T-helper 22 cell (primary cell): ENCODE measurements around the gene PSENEN.
"Not testable (repeated sequence)": the region's sequence is repeated elsewhere in the genome, so short reads cannot be mapped to it uniquely, and the experiment has no call there.

Experiments
- DNase-seq: peaks from one replicate; pipeline ENCODE4 v3.0.0-alpha.2; 2020; ENCODE audit warnings: low read depth

PSENEN gene

GRCh38 chr19:35789195-35789977, 43.9 kb downstream of the PSENEN start:
- no peak for DNase-seq

GRCh38 chr19:35789978-35790944, 44.8 kb downstream of the PSENEN start:
- no peak for DNase-seq

GRCh38 chr19:35790981-35791813, 45.7 kb downstream of the PSENEN start:
- DNase-seq = no peak

GRCh38 chr19:35791814-35792279, 46.4 kb downstream of the PSENEN start:
- no peak for DNase-seq

- DNase-seq = no peak
These were observed 46.9 kb downstream of the PSENEN start for GRCh38 chr19:35792312-35792711.

GRCh38 chr19:35792888-35793287, 47.4 kb downstream of the PSENEN start:
- DNase-seq = no peak

- DNase-seq = no peak
These were observed 48.1 kb downstream of the PSENEN start for GRCh38 chr19:35793381-35794165.

GRCh38 chr19:35795564-35795963, 50.1 kb downstream of the PSENEN start:
- DNase-seq = not testable (repeated sequence)
